K562 (cell line): ENCODE data around the gene SYT14. TPM values are rescaled to one million over a fixed set of nuclear protein-coding genes. Genes with fewer than 3 reads are reported as not detected.

Source experiments
- ATAC-seq: fragments of 200-7000 bp; cut with Tn5 transposase; 3 replicates; pipeline ENCODE4 v1.9.1; 2020; ENCODE audit warnings: moderate library complexity
- BruUV-seq: library from RNA; stranded (reverse); fragments of 400-500 nt; replicated peaks from 2 replicates; lab custom pipeline; 2021; lab: Mats Ljungman, UMichigan
- CTCF ChIA-PET: fragments of 300-600 bp; formaldehyde crosslinking; extraction: SDS; loops from one replicate; lab custom pipeline; 2021; ENCODE audit warnings: low intra/inter-chr PET ratio; lab: Yijun Ruan, JAX
- POLR2A ChIA-PET: fragments of 300-600, 350-650 bp; sonication (Branson Sonifier 250); formaldehyde crosslinking; extraction: SDS; loops from one replicate; lab custom pipeline; 2021; ENCODE audit warnings: antibody characterized with exemption, inconsistent platforms; lab: Yijun Ruan, JAX
- DNase-seq, 4 experiments: peaks; one replicate each; pipeline versions ENCODE4 v3.0.0 to v3.0.0-alpha.2; 2011 to 2018; ENCODE audit warnings: low spot score in 3 of 4, mixed read lengths in 3 of 4; ENCODE audit errors: extremely low read depth in 1 of 4
- FAIRE-seq: peaks from 2 replicates; lab custom pipeline; 2011; peaks lifted over from hg19 to GRCh38; lab: Jason Lieb, UNC
- H2AFZ ChIP-seq: 2 replicates; pipeline ENCODE4 v1.6.0; 2011; ENCODE audit warnings: low read depth, low read length, control low read depth, inconsistent platforms
- H3K27ac ChIP-seq: fragments of 200-600 bp; 3 replicates; pipeline ENCODE4 v1.8.0; 2011; ENCODE audit warnings: low read depth, mild to moderate bottlenecking, control low read depth, inconsistent platforms, low read length, moderate library complexity, mixed read lengths; ENCODE audit errors: extremely low read depth
- H3K27me3 ChIP-seq, 2 experiments: fragments of 300-600 bp in 1 of 2; 2 replicates in 1 of 2; 3 replicates in 1 of 2; pipeline versions ENCODE4 v1.6.0 to v1.8.0; 2011; ENCODE audit warnings: inconsistent platforms in 2 of 2, low read length in 2 of 2, mild to moderate bottlenecking in 1 of 2, mixed read lengths in 1 of 2, moderate library complexity in 1 of 2; ENCODE audit not compliant: control insufficient read depth in 2 of 2, insufficient read depth in 2 of 2
- H3K36me3 ChIP-seq: fragments of 300-600 bp; 3 replicates; pipeline ENCODE4 v1.8.0; 2011; ENCODE audit warnings: mild to moderate bottlenecking, low read length, inconsistent platforms; ENCODE audit not compliant: control insufficient read depth, insufficient read depth
- H3K4me1 ChIP-seq, 2 experiments: fragments of 200-600 bp in 1 of 2; replicated peaks in 1 of 2; 2 replicates in 1 of 2; 3 replicates in 1 of 2; pipeline versions ENCODE4 v1.5.1 to v1.8.0; 2011; ENCODE audit warnings: inconsistent platforms in 2 of 2, low read length in 2 of 2, mild to moderate bottlenecking in 1 of 2, mixed read lengths in 1 of 2, moderate library complexity in 1 of 2; ENCODE audit not compliant: control insufficient read depth in 2 of 2, insufficient read depth in 2 of 2
- H3K4me2 ChIP-seq: 2 replicates; pipeline ENCODE4 v1.6.1; 2011; ENCODE audit warnings: low read length, control low read depth, inconsistent platforms, mixed read lengths; ENCODE audit not compliant: insufficient read depth
- H3K4me3 ChIP-seq: fragments of 200-600 bp; sonication (generic), shearing (Covaris generic); 2 replicates; pipeline ENCODE4 v1.5.1; 2016; ENCODE audit warnings: control low read depth, inconsistent platforms
- H3K79me2 ChIP-seq: fragments of 200-600 bp; 3 replicates; pipeline ENCODE4 v1.8.0; 2011; ENCODE audit warnings: low read length, inconsistent platforms; ENCODE audit not compliant: control insufficient read depth, insufficient read depth
- H3K9ac ChIP-seq, 2 experiments: 2 replicates each; pipeline versions ENCODE4 v1.6.0 to v1.6.1; 2011; ENCODE audit warnings: low read depth in 2 of 2, low read length in 2 of 2, control low read depth in 1 of 2, inconsistent platforms in 1 of 2, mild to moderate bottlenecking in 1 of 2, mixed read lengths in 1 of 2; ENCODE audit not compliant: insufficient read depth in 1 of 2
- H3K9me1 ChIP-seq: one replicate; pipeline ENCODE4 v1.6.0; 2011; ENCODE audit warnings: inconsistent platforms, mild to moderate bottlenecking, low read length, moderate library complexity; ENCODE audit not compliant: control insufficient read depth, insufficient read depth
- H3K9me3 ChIP-seq: replicated peaks from 2 replicates; pipeline ENCODE4 v1.5.1; 2011; ENCODE audit warnings: low read depth, low read length, inconsistent platforms; ENCODE audit not compliant: control insufficient read depth, insufficient read depth
- H4K20me1 ChIP-seq: replicated peaks from 2 replicates; pipeline ENCODE4 v1.6.1; 2011; ENCODE audit warnings: low read length, inconsistent platforms, mixed read lengths; ENCODE audit not compliant: control insufficient read depth, insufficient read depth
- ATF1 ChIP-seq, 2 experiments: fragments of 450-650 bp in 1 of 2; IDR thresholded peaks; 2 replicates each; pipeline ENCODE4 v1.6.1; 2016; ENCODE audit warnings: missing compliant biosample characterization in 1 of 2, missing genetic modification characterization in 1 of 2
- CBX1 ChIP-seq: sonication (generic); IDR thresholded peaks from 2 replicates; pipeline ENCODE4 v1.6.1; 2016; ENCODE audit warnings: antibody characterized with exemption, low read depth, mild to moderate bottlenecking
- DACH1 ChIP-seq: fragments of 450-650 bp; IDR thresholded peaks from 2 replicates; pipeline ENCODE4 v1.6.1; 2018; ENCODE audit not compliant: partially characterized antibody
- HMG20A ChIP-seq: fragments of 450-650 bp; formaldehyde crosslinking; conservative IDR thresholded peaks from 2 replicates; pipeline ENCODE4 v1.4.0; 2020; ENCODE audit warnings: mild to moderate bottlenecking, mixed read lengths
- ILF3 ChIP-seq: fragments of 450-650 bp; IDR thresholded peaks from 2 replicates; pipeline ENCODE4 v1.6.1; 2018; ENCODE audit warnings: antibody characterized with exemption, mild to moderate bottlenecking, moderate library complexity, borderline replicate concordance
- IRF2 ChIP-seq: sonication (generic); formaldehyde crosslinking; IDR thresholded peaks from 2 replicates; pipeline ENCODE4 v1.8.1; 2022; ENCODE audit warnings: mild to moderate bottlenecking, missing genetic modification reagents
- MCM2 ChIP-seq: fragments of 450-650 bp; IDR thresholded peaks from 2 replicates; pipeline ENCODE4 v1.6.1; 2017; ENCODE audit warnings: low read depth, mild to moderate bottlenecking
- PHF20 ChIP-seq: fragments of 450-650 bp; IDR thresholded peaks from 2 replicates; pipeline ENCODE4 v1.6.1; 2018; ENCODE audit not compliant: partially characterized antibody
- RBM17 ChIP-seq: fragments of 200-400 bp; formaldehyde crosslinking; IDR thresholded peaks from 2 replicates; pipeline ENCODE4 v1.6.1; 2017; ENCODE audit warnings: low read depth, mild to moderate bottlenecking, low read length, borderline replicate concordance
- ZNF174 ChIP-seq: fragments of 250-450 bp; sonication (Bioruptor Pico); IDR thresholded peaks from 2 replicates; pipeline ENCODE4 v1.4.0; 2020; ENCODE audit warnings: mild to moderate bottlenecking
- ZNF224 ChIP-seq: sonication (generic); formaldehyde crosslinking; IDR thresholded peaks from 2 replicates; pipeline ENCODE4 v1.8.0; 2022; ENCODE audit warnings: mild to moderate bottlenecking, missing genetic modification reagents
- WGBS: fragments of 100-300 bp; shearing (Covaris generic); methylation state at CpG from one replicate; pipeline ENCODE4 v1.1.6; 2016; ENCODE audit warnings: low coverage, mixed read lengths; ENCODE audit not compliant: insufficient coverage; ENCODE audit errors: missing lambda C conversion rate; 5-methylcytosine and 5-hydroxymethylcytosine counted together
- in situ Hi-C: fragments of 300-500 bp; cut with MboI; formaldehyde crosslinking; loops from 4 replicates; pipeline ENCODE4 v1.15.0; 2018; ENCODE audit warnings: inconsistent platforms, mixed read lengths
- intact Hi-C: fragments of 100-400 bp; cut with micrococcal nuclease; formaldehyde crosslinking; loops from 2 replicates; pipeline ENCODE4 v1.14.2; 2022
- polyA plus RNA-seq, 8 experiments: library from polyadenylated mRNA; depleted of rRNA in 4 of 8; stranded (reverse) in 5 of 8; unstranded in 3 of 8; fragments of >200 nt; fragmentation: Nextera tagmentation in 2 of 8; fragmentation: Illumina TruSeq in 1 of 8; extraction: Ambion mirVana in 2 of 8; extraction: Trizol in 1 of 8; gene quantifications; 2 replicates each; pipeline versions ENCODE4 v1.2.1 to v1.2.3, GENCODE V29; 2011 to 2014; ENCODE audit warnings: inconsistent platforms in 1 of 8, missing spikeins in 1 of 8
- total RNA-seq, 7 experiments: library from RNA; depleted of rRNA in 6 of 7; stranded (reverse); fragments of >200 nt in 6 of 7; fragmentation: Illumina TruSeq in 2 of 7; extraction: Trizol in 2 of 7; gene quantifications; 2 replicates each; pipeline versions ENCODE4 v1.2.1 to v1.2.3, GENCODE V29; 2011 to 2021; ENCODE audit warnings: low replicate concordance in 1 of 7

Gene SYT14
- total and polyA plus RNA-seq, 9 of the 15 experiments (the other 6 are each of a cell fraction or from before 2014, with no cell fraction given), result 0.01 to 0.04 TPM; not detected in 7

DNA sequence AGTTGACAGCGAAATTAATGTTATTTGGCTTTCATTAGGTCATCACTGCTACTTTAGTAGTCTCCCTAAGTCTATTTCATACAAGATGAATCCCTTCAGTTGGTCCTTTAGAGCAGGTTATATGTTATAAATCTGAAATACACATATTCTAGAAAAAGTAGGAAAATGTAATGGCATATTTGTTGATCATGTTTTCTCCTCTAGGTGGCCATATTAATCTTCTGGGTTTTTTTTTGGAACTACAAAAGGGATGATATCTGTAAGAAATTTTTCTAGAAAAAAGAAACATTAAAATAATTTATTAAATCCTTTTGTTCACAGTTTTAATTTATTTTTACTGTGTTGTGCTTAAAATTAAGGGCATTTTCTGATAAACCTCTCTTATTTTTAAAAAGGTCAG, 87.9 kb downstream of the SYT14 start:
- TF ChIP-seq ILF3, result no peak
- no peak for TF ChIP-seq MCM2
- TF ChIP-seq ATF1 (CRISPR knock-in tag; IDR thresholded peaks at IDR 0.05), result no peak
- TF ChIP-seq ATF1 (tag; IDR thresholded peaks at IDR 0.05), result no peak
- no peak for TF ChIP-seq ZNF174 (CRISPR knock-in tag)
- no peak for TF ChIP-seq IRF2
- no peak for TF ChIP-seq CBX1
- no peak for TF ChIP-seq RBM17
- TF ChIP-seq DACH1, result no peak
- no peak for TF ChIP-seq HMG20A (CRISPR knock-in tag)
- TF ChIP-seq PHF20, result no peak
- TF ChIP-seq ZNF224 (CRISPR knock-in tag), result no peak
- H3K36me3 ChIP-seq, result no peaks in the 10 kb centered on the region
- H3K27ac ChIP-seq, result no peak overlapping the region
- H3K4me1 ChIP-seq, result no peaks in the 10 kb centered on the region
- ChIA-PET POLR2A (no interaction called here), CTCF (interaction anchor here (0.6 kb wide), 1 partner anchor 378 kb away, joined by 3 read pairs; no protein-coding TSS in a partner anchor)
- 5% methylated on average over 1 of the region's 1 CpG for WGBS
- no peaks in the 10 kb centered on the region for H3K9me3 ChIP-seq
- no peaks in the 10 kb centered on the region for H3K9me1 ChIP-seq
- DNase-seq (no peak), ATAC-seq (no peak), FAIRE-seq (no peak)
- H3K9ac ChIP-seq, result no peak overlapping the region
- no peaks in the 10 kb centered on the region for H4K20me1 ChIP-seq
- no TSS peak for BruUV-seq
- H2AFZ ChIP-seq, result no peak overlapping the region
- H3K27me3 ChIP-seq, result no peaks in the 10 kb centered on the region
- in situ Hi-C loops (no loop called here), intact Hi-C loops (no loop called here)
- H3K4me3 ChIP-seq, result no peak overlapping the region
- H3K4me2 ChIP-seq, result no peak overlapping the region
- H3K79me2 ChIP-seq, result no peaks in the 10 kb centered on the region
